ENCODE measurements around the gene ACVR1B.

The ACVR1B gene

DNA sequence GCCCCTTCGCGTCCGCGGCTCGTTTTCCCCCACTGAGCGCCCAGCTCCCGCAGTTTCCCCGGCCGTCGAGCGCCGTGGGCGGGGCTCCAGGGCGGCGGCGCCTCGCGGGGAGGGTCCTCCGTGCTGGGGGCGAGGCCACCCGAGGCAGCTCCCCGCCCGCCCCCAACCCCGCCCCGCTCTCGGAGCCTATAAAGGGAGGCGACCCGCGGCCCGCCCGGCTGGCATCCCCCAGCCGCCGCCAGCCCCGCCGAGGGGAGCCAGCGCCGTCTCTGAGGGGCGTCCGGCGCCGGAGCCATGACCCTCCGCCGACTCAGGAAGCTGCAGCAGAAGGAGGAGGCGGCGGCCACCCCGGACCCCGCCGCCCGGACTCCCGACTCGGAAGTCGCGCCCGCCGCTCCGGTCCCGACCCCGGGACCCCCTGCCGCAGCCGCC is 55.2 kb downstream of the ACVR1B start, which contains the start of gene TAMALIN:
TSS of gene TAMALIN (plus strand) at position 221 of the 432 bp plus-strand sequence. CDS start at position 295, 74 bp downstream.
- H3K4me1 ChIP-seq (ENCODE audit: control insufficient read depth, insufficient read depth, low read length): peaks cover 39% of the 10 kb centered on the region
- peak within 1 kb of the TSS; percentile 54 for H3K9ac ChIP-seq (ENCODE audit: low read length)
- H3K36me3 ChIP-seq (ENCODE audit: control insufficient read depth, insufficient read depth, low read length): peaks cover 6% of the 10 kb centered on the region; the same call in 1 of the 2 replicates
- H3K27me3 ChIP-seq (ENCODE audit: control insufficient read depth, insufficient read depth, low read length): peaks cover 52% of the 10 kb centered on the region
- H3K9me3 ChIP-seq (ENCODE audit: control insufficient read depth, insufficient read depth, low read depth, low read length): no peaks in the 10 kb centered on the region
- H3K4me3 ChIP-seq (ENCODE audit: low read depth, low read length): peak within 1 kb of the TSS; percentile 64
- H3K27ac ChIP-seq (ENCODE audit: low read depth, low read length): no peak within 1 kb of the TSS

DNA sequence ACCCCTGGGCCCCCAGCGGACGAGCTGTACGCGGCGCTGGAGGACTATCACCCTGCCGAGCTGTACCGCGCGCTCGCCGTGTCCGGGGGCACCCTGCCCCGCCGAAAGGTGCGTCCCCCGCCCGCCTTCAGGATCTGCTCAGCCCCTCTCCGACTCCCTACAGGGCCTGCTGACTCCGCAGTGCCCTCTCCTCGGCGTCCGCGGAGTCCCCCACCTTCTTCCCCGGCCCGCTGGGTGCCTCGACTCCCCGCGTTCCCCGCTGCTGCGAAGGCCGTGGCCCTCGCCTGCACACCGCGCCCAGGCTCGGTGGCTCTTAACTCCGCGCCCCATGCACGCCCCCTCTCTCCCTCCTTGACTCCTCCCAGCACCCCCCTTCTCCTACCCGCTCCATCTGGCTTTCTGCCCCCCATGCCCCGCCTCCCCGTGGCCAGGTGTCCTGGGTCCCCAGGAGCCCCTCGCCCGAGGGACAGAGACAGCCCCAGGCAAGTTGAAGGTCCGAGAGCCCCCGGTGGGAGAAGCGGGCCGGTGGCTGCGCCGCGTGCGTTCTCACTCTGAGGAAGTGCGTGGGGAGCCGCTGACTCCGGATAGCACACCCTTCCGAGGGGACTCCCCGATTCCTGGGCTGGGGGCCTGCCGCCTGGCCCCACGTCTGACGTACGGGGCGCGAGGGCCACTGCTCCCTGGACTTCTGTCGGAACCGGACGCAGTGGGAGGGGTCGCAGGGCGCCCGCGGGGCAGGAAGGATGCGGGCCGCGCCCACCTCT is 55.8 kb downstream of the ACVR1B start:
- Histone ChIP-seq H3K27ac (ENCODE audit: low read depth, low read length) (no peak overlapping the region), H3K9ac (ENCODE audit: low read length) (peak overlapping the region; percentile 54), H3K4me1 (ENCODE audit: control insufficient read depth, insufficient read depth, low read length) (peaks cover 39% of the 10 kb centered on the region), H3K4me3 (ENCODE audit: low read depth, low read length) (peak overlapping the region; percentile 64), H3K9me3 (ENCODE audit: control insufficient read depth, insufficient read depth, low read depth, low read length) (no peaks in the 10 kb centered on the region), H3K27me3 (ENCODE audit: control insufficient read depth, insufficient read depth, low read length) (peaks cover 52% of the 10 kb centered on the region), H3K36me3 (ENCODE audit: control insufficient read depth, insufficient read depth, low read length) (peaks cover 10% of the 10 kb centered on the region; the same call in 1 of the 2 replicates)

DNA sequence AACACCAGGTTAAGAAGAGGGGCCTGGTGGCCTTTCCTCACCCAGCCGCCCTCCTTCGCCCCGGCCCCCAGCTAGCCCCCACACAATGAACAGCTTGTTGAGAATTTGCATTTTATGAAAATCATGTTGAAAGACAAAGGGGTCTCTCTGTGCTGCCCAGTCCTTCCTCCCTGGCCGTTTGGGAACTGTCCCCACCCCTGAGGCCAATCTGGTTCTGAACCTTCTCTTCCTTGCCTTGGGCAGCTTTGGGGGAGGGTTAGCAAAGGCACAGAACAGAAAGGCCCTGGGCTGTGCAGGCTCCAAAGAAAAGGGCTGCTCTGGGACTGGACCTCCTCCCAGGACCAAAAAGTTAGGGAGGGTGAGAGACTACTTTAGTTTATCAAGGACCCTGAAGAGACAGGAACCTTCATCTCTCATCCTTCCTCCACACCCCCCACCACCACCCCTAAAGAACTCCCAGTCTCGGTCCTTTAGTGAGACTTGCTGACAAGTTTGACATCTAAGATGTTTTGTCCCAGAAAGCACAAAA is 56.5 kb downstream of the ACVR1B start:
- Histone ChIP-seq H3K4me3 (ENCODE audit: low read depth, low read length) (peak overlapping the region; percentile 64), H3K9ac (ENCODE audit: low read length) (no peak overlapping the region), H3K27me3 (ENCODE audit: control insufficient read depth, insufficient read depth, low read length) (peaks cover 52% of the 10 kb centered on the region)

DNA sequence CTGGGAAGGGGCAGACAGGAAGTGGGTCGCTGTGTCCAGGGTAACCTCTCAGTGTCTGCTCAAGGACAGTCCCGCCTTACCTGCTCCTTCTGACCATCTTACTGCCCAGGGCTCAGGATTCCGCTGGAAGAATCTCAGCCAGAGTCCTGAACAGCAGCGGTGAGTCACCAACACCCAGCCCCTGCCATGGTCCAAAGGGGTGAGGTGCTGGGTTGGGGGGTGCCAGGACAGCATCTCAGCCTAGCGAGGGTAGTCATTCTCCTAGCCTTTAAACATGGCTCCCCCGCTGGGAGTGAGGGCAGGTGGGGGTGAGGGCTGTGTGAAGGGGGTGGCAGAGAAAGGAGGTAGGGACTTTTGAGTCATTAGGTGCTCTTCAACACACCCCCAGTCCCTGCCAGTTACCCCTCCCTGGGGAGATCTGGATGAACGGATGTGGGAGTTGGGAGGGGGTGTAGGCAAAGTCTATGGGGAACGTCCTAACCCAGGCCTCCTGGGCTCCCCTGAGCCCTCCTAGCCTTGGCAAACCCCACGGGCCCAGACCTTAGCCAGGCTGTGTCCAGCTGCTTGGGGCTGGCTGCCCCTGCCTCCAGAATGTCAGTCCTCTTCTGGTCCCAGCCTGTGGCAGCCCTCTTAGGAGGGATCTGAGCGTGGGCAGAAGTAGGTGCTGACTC is 57.7 kb downstream of the ACVR1B start:
- peaks cover 12% of the 10 kb centered on the region; the same call in 1 of the 2 replicates for H3K36me3 ChIP-seq (ENCODE audit: control insufficient read depth, insufficient read depth, low read length)
- no peaks in the 10 kb centered on the region for H3K9me3 ChIP-seq (ENCODE audit: control insufficient read depth, insufficient read depth, low read depth, low read length)
- no peak overlapping the region for H3K9ac ChIP-seq (ENCODE audit: low read length)
- peaks cover 63% of the 10 kb centered on the region for H3K27me3 ChIP-seq (ENCODE audit: control insufficient read depth, insufficient read depth, low read length)
- H3K4me3 ChIP-seq (ENCODE audit: low read depth, low read length): no peak overlapping the region
- peaks cover 44% of the 10 kb centered on the region for H3K4me1 ChIP-seq (ENCODE audit: control insufficient read depth, insufficient read depth, low read length)
- no peak overlapping the region for H3K27ac ChIP-seq (ENCODE audit: low read depth, low read length)

More for the DNA sequence above, 56.5 kb downstream of the ACVR1B start:
- Histone ChIP-seq H3K36me3 (ENCODE audit: control insufficient read depth, insufficient read depth, low read length) (peaks cover 12% of the 10 kb centered on the region; the same call in 1 of the 2 replicates), H3K27ac (ENCODE audit: low read depth, low read length) (no peak overlapping the region), H3K9me3 (ENCODE audit: control insufficient read depth, insufficient read depth, low read depth, low read length) (no peaks in the 10 kb centered on the region), H3K4me1 (ENCODE audit: control insufficient read depth, insufficient read depth, low read length) (peaks cover 39% of the 10 kb centered on the region)

DNA sequence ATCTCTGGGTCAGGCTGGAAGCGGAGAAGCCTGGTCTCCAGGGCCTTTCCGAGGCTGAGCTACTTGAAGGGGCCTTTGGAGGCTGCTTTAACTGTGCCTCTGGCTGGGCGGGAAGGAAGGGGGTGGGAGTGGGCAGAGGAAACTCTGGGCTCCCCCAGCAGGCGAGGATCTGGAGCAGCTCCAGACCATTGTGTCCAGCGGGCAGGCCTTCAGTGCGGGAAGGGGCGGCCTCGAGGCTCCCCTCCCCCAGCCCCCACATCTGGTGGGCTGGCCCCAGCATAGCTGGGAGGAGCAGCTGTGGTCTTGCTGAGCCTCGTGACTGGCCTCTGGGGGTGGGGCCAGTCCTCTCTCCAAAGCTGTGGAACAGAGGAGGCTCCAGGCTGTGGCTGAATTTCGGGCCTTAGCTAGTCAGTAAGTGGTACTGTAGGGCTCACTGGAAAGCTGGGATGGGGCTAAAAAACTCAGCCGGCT is 58.7 kb downstream of the ACVR1B start:
- H3K36me3 ChIP-seq (ENCODE audit: control insufficient read depth, insufficient read depth, low read length): peaks cover 12% of the 10 kb centered on the region; the same call in 1 of the 2 replicates
- H3K4me1 ChIP-seq (ENCODE audit: control insufficient read depth, insufficient read depth, low read length): peaks cover 46% of the 10 kb centered on the region
- peak overlapping the region; percentile 40 for H3K9ac ChIP-seq (ENCODE audit: low read length)
- no peaks in the 10 kb centered on the region for H3K9me3 ChIP-seq (ENCODE audit: control insufficient read depth, insufficient read depth, low read depth, low read length)
- peaks cover 59% of the 10 kb centered on the region for H3K27me3 ChIP-seq (ENCODE audit: control insufficient read depth, insufficient read depth, low read length)
- no peak overlapping the region for H3K4me3 ChIP-seq (ENCODE audit: low read depth, low read length)
- no peak overlapping the region; the same call in 1 of the 2 replicates for H3K27ac ChIP-seq (ENCODE audit: low read depth, low read length)

DNA sequence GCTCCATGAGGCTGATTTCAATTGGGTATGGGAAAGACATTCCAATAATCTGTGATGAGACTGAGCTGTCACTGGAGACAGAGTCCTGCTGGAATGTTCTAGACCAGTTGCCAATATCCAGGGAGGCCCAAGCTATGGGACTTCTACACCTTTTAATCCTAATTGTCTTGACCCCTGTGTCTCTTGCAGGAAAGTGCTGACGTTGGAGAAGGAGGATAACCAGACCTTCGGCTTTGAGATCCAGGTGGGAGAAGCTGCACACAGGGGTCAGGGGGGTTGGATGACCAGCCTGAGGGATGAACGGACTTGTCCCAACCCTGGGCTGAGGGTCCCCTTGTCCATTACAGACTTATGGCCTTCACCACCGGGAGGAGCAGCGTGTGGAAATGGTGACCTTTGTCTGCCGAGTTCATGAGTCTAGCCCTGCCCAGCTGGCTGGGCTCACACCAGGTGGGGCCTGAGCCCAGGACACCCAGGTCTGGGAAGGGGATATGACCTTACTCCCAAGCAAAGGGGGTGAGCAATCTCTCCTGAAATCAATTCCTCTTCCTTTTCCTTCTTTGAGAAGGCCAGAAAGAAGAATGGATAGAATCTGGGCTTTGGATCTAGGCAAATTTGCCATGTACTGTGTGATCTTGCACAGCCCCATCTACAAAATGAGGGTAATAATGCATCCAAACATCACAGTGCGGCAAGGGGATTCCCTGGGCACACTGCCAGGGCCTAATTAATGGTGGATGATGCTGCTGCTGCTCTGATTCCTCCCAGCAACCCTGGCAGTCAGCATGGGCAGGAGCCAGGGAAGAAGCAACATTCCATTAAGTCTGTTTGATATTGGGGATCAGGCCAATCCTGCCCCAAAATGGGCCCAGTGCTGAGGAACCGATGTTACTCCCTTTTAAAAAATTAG is 59.4 kb downstream of the ACVR1B start:
- peaks cover 59% of the 10 kb centered on the region for H3K27me3 ChIP-seq (ENCODE audit: control insufficient read depth, insufficient read depth, low read length)
- H3K9ac ChIP-seq (ENCODE audit: low read length): peak overlapping the region; percentile 5
- peaks cover 12% of the 10 kb centered on the region; the same call in 1 of the 2 replicates for H3K36me3 ChIP-seq (ENCODE audit: control insufficient read depth, insufficient read depth, low read length)
- H3K4me3 ChIP-seq (ENCODE audit: low read depth, low read length): no peak overlapping the region
- H3K27ac ChIP-seq (ENCODE audit: low read depth, low read length): no peak overlapping the region
- H3K4me1 ChIP-seq (ENCODE audit: control insufficient read depth, insufficient read depth, low read length): peaks cover 47% of the 10 kb centered on the region
- no peaks in the 10 kb centered on the region for H3K9me3 ChIP-seq (ENCODE audit: control insufficient read depth, insufficient read depth, low read depth, low read length)

DNA sequence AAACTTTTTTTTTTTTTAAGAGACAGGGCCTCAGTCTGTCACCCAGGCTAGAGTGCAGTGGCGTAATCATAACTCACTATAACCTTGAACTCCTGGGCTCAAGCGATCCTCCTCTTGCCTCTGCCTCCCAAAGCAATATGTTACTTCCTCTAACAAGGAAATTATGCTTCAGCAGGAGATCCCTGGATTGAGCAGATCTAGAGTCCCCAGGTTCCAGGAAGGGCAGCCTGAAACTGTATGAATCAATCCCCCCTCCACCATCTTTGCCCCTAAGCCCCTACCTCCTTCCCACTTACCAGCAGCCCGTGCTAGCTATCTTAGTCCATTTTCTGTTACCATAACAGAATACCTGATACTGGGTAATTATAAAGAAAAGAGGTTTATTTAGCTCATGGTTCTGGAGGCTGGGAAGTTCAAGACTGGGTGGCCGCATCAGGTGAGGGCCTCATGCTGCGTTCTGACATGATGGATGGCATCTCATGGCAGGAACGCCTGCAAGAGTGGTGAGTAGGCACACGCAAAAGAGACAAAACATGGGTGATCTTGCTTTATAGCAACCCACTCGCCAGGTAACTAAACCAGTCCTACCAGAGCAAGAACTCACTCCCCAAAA is 60.2 kb downstream of the ACVR1B start:
- peaks cover 57% of the 10 kb centered on the region for H3K27me3 ChIP-seq (ENCODE audit: control insufficient read depth, insufficient read depth, low read length)
- H3K27ac ChIP-seq (ENCODE audit: low read depth, low read length): no peak overlapping the region
- H3K4me3 ChIP-seq (ENCODE audit: low read depth, low read length): no peak overlapping the region
- H3K9ac ChIP-seq (ENCODE audit: low read length): no peak overlapping the region
- H3K36me3 ChIP-seq (ENCODE audit: control insufficient read depth, insufficient read depth, low read length): peaks cover 12% of the 10 kb centered on the region; the same call in 1 of the 2 replicates
- peaks cover 43% of the 10 kb centered on the region for H3K4me1 ChIP-seq (ENCODE audit: control insufficient read depth, insufficient read depth, low read length)
- no peaks in the 10 kb centered on the region for H3K9me3 ChIP-seq (ENCODE audit: control insufficient read depth, insufficient read depth, low read depth, low read length)

DNA sequence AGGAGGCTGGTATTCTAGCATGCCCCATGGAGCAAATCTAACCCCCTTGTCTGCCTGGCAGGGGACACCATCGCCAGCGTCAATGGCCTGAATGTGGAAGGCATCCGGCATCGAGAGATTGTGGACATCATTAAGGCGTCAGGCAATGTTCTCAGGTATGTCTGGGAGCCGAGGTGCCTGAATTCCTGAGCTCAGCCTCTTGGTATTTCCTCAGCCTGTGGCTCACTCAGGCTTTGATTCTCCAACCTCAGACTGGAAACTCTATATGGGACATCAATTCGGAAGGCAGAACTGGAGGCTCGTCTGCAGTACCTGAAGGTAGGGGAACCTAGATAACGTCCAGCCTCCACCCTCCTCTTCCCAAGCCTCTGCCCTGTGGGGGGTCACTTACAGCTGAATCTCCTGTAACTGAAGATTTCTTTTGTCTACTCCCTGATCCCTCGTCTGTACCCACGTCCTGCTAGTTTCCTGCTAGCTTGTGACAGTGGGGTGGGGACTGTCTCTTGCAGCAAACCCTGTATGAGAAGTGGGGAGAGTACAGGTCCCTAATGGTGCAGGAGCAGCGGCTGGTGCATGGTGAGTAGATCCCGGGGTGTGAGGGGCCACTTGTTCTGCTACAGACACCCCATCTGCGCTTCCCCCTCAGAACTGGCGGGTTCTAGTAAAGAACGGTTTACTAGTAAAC is 62.3 kb downstream of the ACVR1B start:
- no peak overlapping the region for H3K27ac ChIP-seq (ENCODE audit: low read depth, low read length)
- H3K27me3 ChIP-seq (ENCODE audit: control insufficient read depth, insufficient read depth, low read length): peaks cover 43% of the 10 kb centered on the region
- H3K36me3 ChIP-seq (ENCODE audit: control insufficient read depth, insufficient read depth, low read length): peaks cover 12% of the 10 kb centered on the region; the same call in 1 of the 2 replicates
- no peak overlapping the region for H3K4me3 ChIP-seq (ENCODE audit: low read depth, low read length)
- H3K9me3 ChIP-seq (ENCODE audit: control insufficient read depth, insufficient read depth, low read depth, low read length): no peaks in the 10 kb centered on the region
- no peak overlapping the region for H3K9ac ChIP-seq (ENCODE audit: low read length)
- peaks cover 41% of the 10 kb centered on the region for H3K4me1 ChIP-seq (ENCODE audit: control insufficient read depth, insufficient read depth, low read length)

DNA sequence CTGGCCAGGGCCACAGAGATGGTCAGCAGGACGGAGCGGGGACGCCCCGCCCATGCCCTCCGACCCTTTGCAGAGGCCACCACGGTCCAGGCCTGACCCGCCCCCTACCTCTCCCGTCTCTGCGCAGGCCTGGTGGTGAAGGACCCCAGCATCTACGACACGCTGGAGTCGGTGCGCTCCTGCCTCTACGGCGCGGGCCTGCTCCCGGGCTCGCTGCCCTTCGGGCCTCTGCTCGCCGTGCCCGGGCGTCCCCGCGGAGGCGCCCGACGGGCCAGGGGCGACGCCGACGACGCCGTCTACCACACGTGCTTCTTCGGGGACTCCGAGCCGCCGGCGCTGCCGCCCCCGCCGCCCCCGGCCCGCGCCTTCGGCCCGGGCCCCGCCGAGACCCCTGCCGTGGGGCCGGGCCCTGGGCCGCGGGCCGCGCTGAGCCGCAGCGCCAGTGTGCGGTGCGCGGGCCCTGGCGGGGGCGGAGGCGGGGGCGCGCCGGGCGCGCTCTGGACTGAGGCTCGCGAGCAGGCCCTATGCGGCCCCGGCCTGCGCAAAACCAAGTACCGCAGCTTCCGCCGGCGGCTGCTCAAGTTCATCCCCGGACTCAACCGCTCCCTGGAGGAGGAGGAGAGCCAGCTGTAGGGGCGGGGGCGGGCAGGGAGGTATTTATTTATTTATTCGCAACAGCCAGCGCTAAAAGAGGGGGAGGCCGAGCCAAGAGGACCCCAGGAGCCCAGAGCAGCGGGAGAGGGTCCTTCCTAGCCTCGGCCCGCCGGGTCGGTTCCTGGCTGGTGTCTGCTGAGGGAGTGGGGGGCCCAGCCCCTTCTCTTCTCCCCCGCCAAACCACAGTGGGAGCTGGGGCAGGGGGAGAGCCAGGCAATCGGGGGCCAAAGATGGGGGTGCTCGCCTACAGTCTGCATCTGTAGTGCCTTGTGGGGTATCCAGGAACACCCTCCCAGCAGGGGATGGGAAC is 63.4 kb downstream of the ACVR1B start:
- Histone ChIP-seq H3K9ac (ENCODE audit: low read length) (no peak overlapping the region), H3K27me3 (ENCODE audit: control insufficient read depth, insufficient read depth, low read length) (peaks cover 39% of the 10 kb centered on the region), H3K9me3 (ENCODE audit: control insufficient read depth, insufficient read depth, low read depth, low read length) (no peaks in the 10 kb centered on the region), H3K27ac (ENCODE audit: low read depth, low read length) (no peak overlapping the region), H3K4me3 (ENCODE audit: low read depth, low read length) (peak overlapping the region; percentile 49; the same call in 1 of the 2 replicates), H3K4me1 (ENCODE audit: control insufficient read depth, insufficient read depth, low read length) (peaks cover 31% of the 10 kb centered on the region), H3K36me3 (ENCODE audit: control insufficient read depth, insufficient read depth, low read length) (peaks cover 12% of the 10 kb centered on the region; the same call in 1 of the 2 replicates)

Data from HUES6 (cell line).